Tibial artery (tissue), 4 donors: ENCODE data around the gene CEACAM1.

Source experiments
- DNase-seq, 2 donors: peaks; one replicate each; pipeline ENCODE4 v3.0.0-alpha.2; 2019
- H3K27ac ChIP-seq, 2 donors: fragments of 200-600 bp; sonication (generic) in 1 of 2; 1 replicate in 1 of 2; 2 replicates in 1 of 2; pipeline ENCODE4 v1.5.1; 2018 to 2019; ENCODE audit warnings: mild to moderate bottlenecking in 1 of 2
- H3K27me3 ChIP-seq, 2 donors: fragments of 200-600 bp; sonication (generic) in 1 of 2; one replicate each; pipeline versions ENCODE4 v1.5.1 to v1.6.0; 2016 to 2019
- H3K36me3 ChIP-seq, 3 donors: fragments of 200-600 bp; sonication (generic) in 2 of 3; one replicate each; pipeline ENCODE4 v1.5.1; 2016 to 2019; ENCODE audit warnings: mild to moderate bottlenecking in 2 of 3
- H3K4me1 ChIP-seq, 4 donors: fragments of 200-600 bp; sonication (generic) in 2 of 4; 1 replicate in 3 of 4; 2 replicates in 1 of 4; pipeline ENCODE4 v1.5.1; 2016 to 2019
- H3K4me3 ChIP-seq, 2 donors: fragments of 200-600 bp; sonication (generic) in 1 of 2; 1 replicate in 1 of 2; 2 replicates in 1 of 2; pipeline ENCODE4 v1.5.1; 2018 to 2019; ENCODE audit warnings: mild to moderate bottlenecking in 2 of 2
- H3K9me3 ChIP-seq, 3 donors: fragments of 200-600 bp; sonication (generic) in 1 of 3; one replicate each; pipeline ENCODE4 v1.5.1; 2016 to 2019
- CTCF ChIP-seq, 2 experiments: fragments of 200-600 bp in 1 of 2; fragments of 450-650 bp in 1 of 2; IDR thresholded peaks; one replicate each; pipeline ENCODE4 v1.5.1; 2017 to 2019; ENCODE audit warnings: antibody characterized with exemption in 2 of 2, mild to moderate bottlenecking in 1 of 2, moderate library complexity in 1 of 2
- intact Hi-C: fragments of 100-400 bp; cut with DNase I; formaldehyde crosslinking; loops from one replicate; pipeline ENCODE4 v1.15.0; 2023; ENCODE audit warnings: low total_unique reads

Gene CEACAM1

GRCh38 chr19:42569193-42569592 is 40.9 kb upstream of the CEACAM1 start:
- DNase-seq: no peak

GRCh38 chr19:42568006-42568405 is 39.7 kb upstream of the CEACAM1 start:
- no peak for TF ChIP-seq CTCF (IDR thresholded peaks at IDR 0.05)
- DNase-seq: no peak
- Histone ChIP-seq H3K9me3 (no peaks in the 10 kb centered on the region), H3K4me1 (peaks cover 0 to 14% (median 0%) of the 10 kb centered on the region in 4 donors), H3K4me3 (no peak overlapping the region), H3K27ac (no peak overlapping the region), H3K36me3 (no peaks in the 10 kb centered on the region), H3K27me3 (no peaks in the 10 kb centered on the region)
- intact Hi-C loops: no loop called here

More at GRCh38 chr19:42569193-42569592, 40.9 kb upstream of the CEACAM1 start:
- no peak for TF ChIP-seq CTCF (IDR thresholded peaks at IDR 0.05)
- Histone ChIP-seq H3K9me3 (no peaks in the 10 kb centered on the region), H3K27me3 (no peaks in the 10 kb centered on the region), H3K4me3 (no peak overlapping the region), H3K36me3 (no peaks in the 10 kb centered on the region), H3K27ac (no peak overlapping the region), H3K4me1 (peaks cover 0 to 6% (median 0%) of the 10 kb centered on the region in 4 donors)
- intact Hi-C loops: no loop called here

- Histone ChIP-seq H3K27ac (no peak overlapping the region), H3K9me3 (no peaks in the 10 kb centered on the region), H3K27me3 (no peaks in the 10 kb centered on the region), H3K36me3 (no peaks in the 10 kb centered on the region), H3K4me3 (no peak overlapping the region), H3K4me1 (peaks cover 0 to 14% (median 0%) of the 10 kb centered on the region in 4 donors)
- no peak for DNase-seq
- TF ChIP-seq CTCF (IDR thresholded peaks at IDR 0.05): no peak
- intact Hi-C loops: no loop called here
Observed at GRCh38 chr19:42567567-42567966, 39.3 kb upstream of the CEACAM1 start.

- Histone ChIP-seq H3K9me3 (no peaks in the 10 kb centered on the region), H3K27ac (no peak overlapping the region), H3K4me1 (peaks cover 0 to 14% (median 0%) of the 10 kb centered on the region in 4 donors), H3K4me3 (no peak overlapping the region), H3K36me3 (no peaks in the 10 kb centered on the region), H3K27me3 (peaks cover 0 to 19% of the 10 kb centered on the region in 2 donors)
- intact Hi-C loops: no loop called here
- peak; percentile 48 to 51 for TF ChIP-seq CTCF (IDR thresholded peaks at IDR 0.05)
- no peak for DNase-seq
Observed at GRCh38 chr19:42563352-42564210, 35.3 kb upstream of the CEACAM1 start.

GRCh38 chr19:42561512-42561911 is 33.2 kb upstream of the CEACAM1 start:
- intact Hi-C loops: no loop called here
- Histone ChIP-seq H3K36me3 (no peaks in the 10 kb centered on the region), H3K27me3 (peaks cover 0 to 19% of the 10 kb centered on the region in 2 donors), H3K4me3 (no peak overlapping the region), H3K27ac (no peak overlapping the region), H3K9me3 (no peaks in the 10 kb centered on the region), H3K4me1 (peaks cover 0 to 10% (median 0%) of the 10 kb centered on the region in 4 donors)
- no peak for DNase-seq
- no peak for TF ChIP-seq CTCF (IDR thresholded peaks at IDR 0.05)
